ENCODE data around the gene LLGL2. TPM values are rescaled to one million over a fixed set of nuclear protein-coding genes. Genes with fewer than 3 reads are reported as not detected.
A peak's percentile ranks its signal among the peaks of the same experiment; 100 is the strongest.

LLGL2 gene
- total RNA-seq, 1 donor from 2014 or later: 90.6 TPM

DNA sequence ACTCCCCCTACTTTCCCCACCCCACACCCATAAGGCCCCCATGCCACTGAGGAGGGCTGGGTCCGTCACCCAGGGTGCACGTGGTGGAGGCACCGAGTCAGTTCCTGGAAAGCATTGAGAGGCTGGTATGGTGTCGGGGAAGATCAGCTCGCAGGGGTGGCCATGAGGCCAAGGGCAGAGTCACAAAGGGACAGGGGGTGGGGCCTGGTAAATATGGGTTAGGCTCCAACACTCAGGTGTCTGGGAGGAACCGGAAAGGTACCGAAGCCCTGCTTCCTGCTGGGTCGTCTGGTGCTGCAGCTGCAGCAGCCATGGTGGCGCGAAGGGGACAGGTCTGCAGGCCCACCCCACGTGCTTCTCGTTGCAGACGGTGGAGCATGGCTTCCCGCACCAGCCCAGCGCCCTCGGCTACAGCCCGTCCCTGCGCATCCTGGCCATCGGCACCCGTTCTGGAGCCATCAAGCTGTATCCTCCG is 30.2 kb downstream of the LLGL2 start:
- TF ChIP-seq, protein P1, sequence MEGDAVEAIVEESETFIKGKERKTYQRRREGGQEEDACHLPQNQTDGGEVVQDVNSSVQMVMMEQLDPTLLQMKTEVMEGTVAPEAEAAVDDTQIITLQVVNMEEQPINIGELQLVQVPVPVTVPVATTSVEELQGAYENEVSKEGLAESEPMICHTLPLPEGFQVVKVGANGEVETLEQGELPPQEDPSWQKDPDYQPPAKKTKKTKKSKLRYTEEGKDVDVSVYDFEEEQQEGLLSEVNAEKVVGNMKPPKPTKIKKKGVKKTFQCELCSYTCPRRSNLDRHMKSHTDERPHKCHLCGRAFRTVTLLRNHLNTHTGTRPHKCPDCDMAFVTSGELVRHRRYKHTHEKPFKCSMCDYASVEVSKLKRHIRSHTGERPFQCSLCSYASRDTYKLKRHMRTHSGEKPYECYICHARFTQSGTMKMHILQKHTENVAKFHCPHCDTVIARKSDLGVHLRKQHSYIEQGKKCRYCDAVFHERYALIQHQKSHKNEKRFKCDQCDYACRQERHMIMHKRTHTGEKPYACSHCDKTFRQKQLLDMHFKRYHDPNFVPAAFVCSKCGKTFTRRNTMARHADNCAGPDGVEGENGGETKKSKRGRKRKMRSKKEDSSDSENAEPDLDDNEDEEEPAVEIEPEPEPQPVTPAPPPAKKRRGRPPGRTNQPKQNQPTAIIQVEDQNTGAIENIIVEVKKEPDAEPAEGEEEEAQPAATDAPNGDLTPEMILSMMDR (conservative IDR thresholded peaks at IDR 0.05): no peak
- no peak overlapping the region for H3K4me3 Mint-ChIP-seq
- no peaks in the 10 kb centered on the region for H3K36me3 Mint-ChIP-seq
- no peak overlapping the region for H3K27ac Mint-ChIP-seq
- peaks cover 13% of the 10 kb centered on the region for H3K4me1 Mint-ChIP-seq (ENCODE audit: unreplicated experiment)
- no peaks in the 10 kb centered on the region for H3K9me3 Mint-ChIP-seq
- H3K27me3 Mint-ChIP-seq: no peaks in the 10 kb centered on the region
- no peak for DNase-seq (ENCODE audit: extremely low spot score, unreplicated experiment)

GRCh38 chr17:75557075-75557851 is 31.8 kb downstream of the LLGL2 start:
- H3K27me3 Mint-ChIP-seq: no peaks in the 10 kb centered on the region
- no peak for DNase-seq (ENCODE audit: extremely low spot score, unreplicated experiment)
- no peaks in the 10 kb centered on the region for H3K36me3 Mint-ChIP-seq
- H3K27ac Mint-ChIP-seq: peak overlapping the region; percentile 62
- no peak overlapping the region for H3K4me3 Mint-ChIP-seq
- no peaks in the 10 kb centered on the region for H3K9me3 Mint-ChIP-seq
- peaks cover 13% of the 10 kb centered on the region for H3K4me1 Mint-ChIP-seq (ENCODE audit: unreplicated experiment)
- TF ChIP-seq, protein P1 (conservative IDR thresholded peaks at IDR 0.05): no peak

DNA sequence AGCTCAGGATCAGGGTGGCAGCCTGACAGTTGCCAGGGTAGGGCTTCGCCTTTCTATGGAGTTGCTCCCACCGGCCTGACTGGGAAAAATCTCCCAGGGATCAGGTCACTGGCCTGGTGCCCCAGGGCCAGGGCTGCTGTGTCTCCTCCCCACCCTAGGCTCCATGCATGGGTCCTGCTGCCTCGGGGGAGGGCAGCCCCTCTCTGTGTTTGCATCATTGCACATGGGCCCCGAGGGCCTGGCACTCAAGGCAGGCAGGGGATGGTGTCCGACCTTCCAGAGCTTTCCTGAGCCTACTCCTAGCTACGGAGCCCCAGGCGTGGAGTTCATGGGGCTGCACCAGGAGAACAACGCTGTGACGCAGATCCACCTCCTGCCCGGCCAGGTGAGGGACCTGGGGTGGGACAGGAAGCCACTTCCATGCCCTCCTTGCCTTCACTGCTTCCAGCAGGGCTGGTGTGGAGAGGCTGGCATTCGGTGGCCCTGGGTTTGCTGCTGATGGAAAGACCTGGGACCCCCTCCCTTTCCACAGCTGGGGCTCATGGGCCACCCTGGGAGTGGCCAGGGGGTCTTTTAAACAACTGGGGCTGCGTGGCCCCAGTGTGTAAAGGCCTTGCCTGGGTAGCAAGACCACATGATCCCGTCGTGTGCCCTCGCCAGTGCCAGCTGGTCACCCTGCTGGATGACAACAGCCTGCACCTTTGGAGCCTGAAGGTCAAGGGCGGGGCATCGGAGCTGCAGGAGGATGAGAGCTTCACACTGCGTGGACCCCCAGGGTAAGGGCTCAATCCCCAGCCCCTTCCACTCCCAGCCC is 32.6 kb downstream of the LLGL2 start:
- Mint-ChIP-seq H3K9me3 (no peaks in the 10 kb centered on the region), H3K4me3 (no peak overlapping the region), H3K27ac (no peak overlapping the region), H3K36me3 (no peaks in the 10 kb centered on the region), H3K4me1 (ENCODE audit: unreplicated experiment) (peaks cover 8% of the 10 kb centered on the region), H3K27me3 (no peaks in the 10 kb centered on the region)
- no peak for DNase-seq (ENCODE audit: extremely low spot score, unreplicated experiment)
- TF ChIP-seq, protein P1 (conservative IDR thresholded peaks at IDR 0.05): no peak

GRCh38 chr17:75558666-75559530 is 33.4 kb downstream of the LLGL2 start:
- TF ChIP-seq, protein P1 (conservative IDR thresholded peaks at IDR 0.05): no peak
- Mint-ChIP-seq H3K9me3 (no peaks in the 10 kb centered on the region), H3K4me3 (no peak overlapping the region), H3K36me3 (no peaks in the 10 kb centered on the region), H3K4me1 (ENCODE audit: unreplicated experiment) (no peaks in the 10 kb centered on the region), H3K27ac (no peak overlapping the region), H3K27me3 (no peaks in the 10 kb centered on the region)
- DNase-seq (ENCODE audit: extremely low spot score, unreplicated experiment): no peak

- H3K36me3 Mint-ChIP-seq: no peaks in the 10 kb centered on the region
- no peak for DNase-seq (ENCODE audit: extremely low spot score, unreplicated experiment)
- no peak overlapping the region for H3K27ac Mint-ChIP-seq
- no peaks in the 10 kb centered on the region for H3K27me3 Mint-ChIP-seq
- H3K4me1 Mint-ChIP-seq (ENCODE audit: unreplicated experiment): no peaks in the 10 kb centered on the region
- TF ChIP-seq, protein P1 (conservative IDR thresholded peaks at IDR 0.05): no peak
- no peak overlapping the region for H3K4me3 Mint-ChIP-seq
- H3K9me3 Mint-ChIP-seq: no peaks in the 10 kb centered on the region
Measured at GRCh38 chr17:75559958-75560533, 34.5 kb downstream of the LLGL2 start.

Data from type B pancreatic cell (in vitro differentiated cells).